Measurements from ENCODE around the gene LRRFIP2. TPM values are rescaled to one million over a fixed set of nuclear protein-coding genes. Genes with fewer than 3 reads are reported as not detected.
A peak's percentile ranks its signal among the peaks of the same experiment; 100 is the strongest.

Gene LRRFIP2
- total RNA-seq, 6 donors from 2014 or later = 45.9 to 106 (median 78.8) TPM

DNA sequence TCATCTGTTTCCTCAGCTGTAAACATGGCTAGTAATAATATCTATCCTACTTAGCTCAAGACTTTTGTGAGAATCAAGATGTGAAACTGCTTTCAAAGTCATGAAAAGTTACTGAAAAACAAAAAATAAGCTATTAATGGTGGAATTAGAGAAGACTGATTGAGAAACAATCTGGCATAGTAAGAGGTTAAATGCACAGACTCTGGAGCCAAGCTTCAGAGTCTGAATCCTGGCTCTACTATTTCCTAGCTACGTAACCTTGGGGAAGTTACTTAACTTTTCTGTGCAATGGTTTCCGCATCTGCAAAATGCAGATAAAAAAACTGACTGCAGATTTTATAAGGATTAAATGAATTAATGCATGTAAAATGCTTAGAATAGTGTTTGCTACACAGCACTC, 28.8 kb downstream of the LRRFIP2 start:
- peaks cover 0 to 36% (median 6%) of the 10 kb centered on the region in 4 donors for H3K36me3 ChIP-seq
- TF ChIP-seq, protein P1, sequence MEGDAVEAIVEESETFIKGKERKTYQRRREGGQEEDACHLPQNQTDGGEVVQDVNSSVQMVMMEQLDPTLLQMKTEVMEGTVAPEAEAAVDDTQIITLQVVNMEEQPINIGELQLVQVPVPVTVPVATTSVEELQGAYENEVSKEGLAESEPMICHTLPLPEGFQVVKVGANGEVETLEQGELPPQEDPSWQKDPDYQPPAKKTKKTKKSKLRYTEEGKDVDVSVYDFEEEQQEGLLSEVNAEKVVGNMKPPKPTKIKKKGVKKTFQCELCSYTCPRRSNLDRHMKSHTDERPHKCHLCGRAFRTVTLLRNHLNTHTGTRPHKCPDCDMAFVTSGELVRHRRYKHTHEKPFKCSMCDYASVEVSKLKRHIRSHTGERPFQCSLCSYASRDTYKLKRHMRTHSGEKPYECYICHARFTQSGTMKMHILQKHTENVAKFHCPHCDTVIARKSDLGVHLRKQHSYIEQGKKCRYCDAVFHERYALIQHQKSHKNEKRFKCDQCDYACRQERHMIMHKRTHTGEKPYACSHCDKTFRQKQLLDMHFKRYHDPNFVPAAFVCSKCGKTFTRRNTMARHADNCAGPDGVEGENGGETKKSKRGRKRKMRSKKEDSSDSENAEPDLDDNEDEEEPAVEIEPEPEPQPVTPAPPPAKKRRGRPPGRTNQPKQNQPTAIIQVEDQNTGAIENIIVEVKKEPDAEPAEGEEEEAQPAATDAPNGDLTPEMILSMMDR (IDR thresholded peaks at IDR 0.05) = no peak
- TF ChIP-seq EP300 (IDR thresholded peaks at IDR 0.05) (no peak), POLR2A (IDR thresholded peaks at IDR 0.05) (no peak), POLR2AphosphoS5 (IDR thresholded peaks at IDR 0.05) (no peak)
- peaks cover 14 to 62% (median 44%) of the 10 kb centered on the region in 4 donors for H3K4me1 ChIP-seq
- peak overlapping the region in 3 of 4 donors; percentile 34 to 77 (median 59) for H3K27ac ChIP-seq
- WGBS, 2 donors = 30 to 55% methylated on average over 2 of the region's 2 CpGs
- H3K4me3 ChIP-seq = no peak overlapping the region
- H3K9me3 ChIP-seq = no peaks in the 10 kb centered on the region
- DNase-seq (no peak), ATAC-seq (ENCODE audit: low FRiP score in 2 of 2) (peak in 1 of 2 donors; percentile 77)
- H3K27me3 ChIP-seq = no peaks in the 10 kb centered on the region

DNA sequence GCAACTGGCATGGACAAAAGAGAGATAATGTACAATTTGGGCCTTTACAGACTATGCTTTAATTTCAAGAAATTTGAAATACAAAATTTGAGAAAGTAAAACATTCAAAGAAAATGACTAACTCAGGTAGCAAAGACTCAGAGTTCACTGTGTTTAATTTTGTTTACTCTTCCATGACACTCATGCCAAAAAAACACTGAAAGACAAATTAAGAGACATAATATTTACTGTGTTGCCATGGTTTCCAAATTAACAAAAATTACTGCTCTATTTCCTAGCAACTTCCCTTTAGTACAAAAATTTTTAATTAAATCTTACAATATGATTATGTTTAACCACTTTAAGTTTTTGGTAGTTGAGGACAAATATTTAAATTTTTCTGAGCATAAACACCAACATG, 29.6 kb downstream of the LRRFIP2 start:
- Histone ChIP-seq H3K27ac (peak overlapping the region in 3 of 4 donors; percentile 34 to 77 (median 59)), H3K27me3 (no peaks in the 10 kb centered on the region), H3K36me3 (peaks cover 0 to 32% (median 6%) of the 10 kb centered on the region in 4 donors), H3K9me3 (no peaks in the 10 kb centered on the region), H3K4me3 (no peak overlapping the region), H3K4me1 (peaks cover 14 to 62% (median 44%) of the 10 kb centered on the region in 4 donors)
- ATAC-seq (ENCODE audit: low FRiP score in 2 of 2) (peak in 1 of 2 donors; percentile 50), DNase-seq (no peak)
- TF ChIP-seq POLR2AphosphoS5 (IDR thresholded peaks at IDR 0.05) (no peak), EP300 (IDR thresholded peaks at IDR 0.05) (no peak), POLR2A (IDR thresholded peaks at IDR 0.05) (no peak)
- TF ChIP-seq, protein P1 (IDR thresholded peaks at IDR 0.05) = no peak

DNA sequence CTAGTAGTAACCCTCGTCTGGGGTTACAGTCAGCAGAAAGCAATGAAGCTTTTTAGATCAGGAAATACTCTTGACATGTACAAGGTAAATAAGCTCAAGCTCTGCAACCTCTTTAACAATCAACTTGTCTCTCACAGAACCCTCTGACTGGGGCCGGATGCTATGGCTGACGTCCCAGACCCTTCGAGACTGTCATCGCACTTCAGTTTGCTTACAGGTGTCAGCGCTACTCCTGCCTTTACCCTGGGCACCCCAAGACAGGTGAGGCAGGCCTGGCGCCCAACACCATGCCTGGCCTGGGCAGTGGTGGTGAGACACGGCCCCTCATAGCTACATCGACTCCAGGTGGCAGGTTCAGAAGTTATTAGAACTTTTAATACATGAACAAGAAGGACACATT, 30.6 kb downstream of the LRRFIP2 start:
- H3K36me3 ChIP-seq = peaks cover 0 to 28% (median 6%) of the 10 kb centered on the region in 4 donors
- TF ChIP-seq, protein P1 (IDR thresholded peaks at IDR 0.05) = no peak
- TF ChIP-seq EP300 (IDR thresholded peaks at IDR 0.05) (no peak), POLR2A (IDR thresholded peaks at IDR 0.05) (no peak), POLR2AphosphoS5 (IDR thresholded peaks at IDR 0.05) (no peak)
- H3K27ac ChIP-seq = no peak overlapping the region
- peaks cover 14 to 58% (median 38%) of the 10 kb centered on the region in 4 donors for H3K4me1 ChIP-seq
- 86 to 91% methylated on average over 8 to 9 of the region's 9 CpGs for WGBS, 2 donors
- peak in 1 of 2 donors; percentile 41 for DNase-seq
- no peak for ATAC-seq (ENCODE audit: low FRiP score in 2 of 2)
- no peaks in the 10 kb centered on the region for H3K9me3 ChIP-seq
- H3K4me3 ChIP-seq = no peak overlapping the region
- no peaks in the 10 kb centered on the region for H3K27me3 ChIP-seq

DNA sequence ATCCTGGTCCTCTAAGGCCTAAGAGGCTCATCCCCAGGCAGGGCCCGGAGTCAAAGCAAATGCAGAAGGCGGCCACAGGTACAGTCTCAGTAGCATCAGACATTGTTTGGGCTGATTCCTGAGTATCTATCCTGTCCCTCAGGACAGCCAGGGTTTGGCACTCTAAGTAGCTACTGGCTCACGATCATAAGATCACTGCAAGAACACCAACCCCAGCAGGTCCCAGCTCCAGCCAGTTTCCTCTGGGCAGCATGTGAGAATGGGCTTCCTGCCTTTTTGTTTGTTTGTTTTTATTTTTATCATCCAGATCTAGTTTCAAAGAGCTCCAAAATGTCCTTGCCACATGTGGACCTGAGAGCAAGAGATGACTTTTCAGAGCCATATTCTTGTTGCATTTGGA, 32.7 kb downstream of the LRRFIP2 start:
- DNase-seq = no peak
- TF ChIP-seq POLR2AphosphoS5 (IDR thresholded peaks at IDR 0.05) = no peak
- TF ChIP-seq, protein P1 (IDR thresholded peaks at IDR 0.05) = no peak
- no peak for TF ChIP-seq POLR2A (IDR thresholded peaks at IDR 0.05)
- TF ChIP-seq EP300 (IDR thresholded peaks at IDR 0.05) = no peak

More for the DNA sequence above, 32.7 kb downstream of the LRRFIP2 start:
- 82 to 83% methylated on average over 3 of the region's 3 CpGs for WGBS, 2 donors
- Histone ChIP-seq H3K27me3 (no peaks in the 10 kb centered on the region), H3K27ac (no peak overlapping the region), H3K9me3 (no peaks in the 10 kb centered on the region), H3K4me1 (peaks cover 14 to 39% (median 24%) of the 10 kb centered on the region in 4 donors), H3K36me3 (peaks cover 0 to 13% (median 0%) of the 10 kb centered on the region in 4 donors), H3K4me3 (no peak overlapping the region)
- no peak for ATAC-seq (ENCODE audit: low FRiP score in 2 of 2)

Data from upper lobe of left lung (tissue), 6 donors.